Keratinocyte (primary cell): ENCODE measurements around the gene PDE1A. TPM values are rescaled to one million over a fixed set of nuclear protein-coding genes. Genes with fewer than 3 reads are reported as not detected.

ENCODE experiments used
- DNase-seq: peaks from one replicate; pipeline ENCODE4 v3.0.0-alpha.2; 2011; ENCODE audit warnings: low read depth, missing footprints, low spot score
- FAIRE-seq: peaks from 2 replicates; lab custom pipeline; 2011; peaks lifted over from hg19 to GRCh38; lab: Jason Lieb, UNC
- H2AFZ ChIP-seq: 2 replicates; pipeline ENCODE4 v1.6.0; 2012; ENCODE audit warnings: low read length, control low read depth, inconsistent platforms; ENCODE audit not compliant: control insufficient read depth
- H3K27ac ChIP-seq: 2 replicates; pipeline ENCODE4 v1.5.1; 2011; ENCODE audit warnings: low read length; ENCODE audit not compliant: control insufficient read depth, insufficient read depth
- H3K27me3 ChIP-seq: 3 replicates; pipeline ENCODE4 v1.6.0; 2011; ENCODE audit warnings: low read length; ENCODE audit not compliant: control insufficient read depth, insufficient read depth; ENCODE audit errors: extremely low read depth
- H3K36me3 ChIP-seq, 2 experiments: 2 replicates in 1 of 2; 3 replicates in 1 of 2; pipeline ENCODE4 v1.5.1; 2011; ENCODE audit warnings: low read length in 2 of 2, mild to moderate bottlenecking in 1 of 2; ENCODE audit not compliant: control insufficient read depth in 2 of 2, insufficient read depth in 2 of 2; ENCODE audit errors: extremely low read depth in 1 of 2
- H3K4me1 ChIP-seq: 3 replicates; pipeline ENCODE4 v1.5.1; 2011; ENCODE audit warnings: low read length; ENCODE audit not compliant: control insufficient read depth, insufficient read depth; ENCODE audit errors: extremely low read depth
- H3K4me2 ChIP-seq: 3 replicates; pipeline ENCODE4 v1.6.0; 2011; ENCODE audit warnings: low read depth, low read length; ENCODE audit not compliant: control insufficient read depth, insufficient read depth; ENCODE audit errors: extremely low read depth
- H3K4me3 ChIP-seq, 3 experiments: fragments of 200-600 bp in 1 of 3; sonication (generic) in 1 of 3; 2 replicates in 2 of 3; 3 replicates in 1 of 3; pipeline ENCODE4 v1.5.1; 2011 to 2016; ENCODE audit warnings: low read length in 3 of 3, mild to moderate bottlenecking in 3 of 3, control low read depth in 2 of 3, inconsistent platforms in 1 of 3, low read depth in 1 of 3, mixed read lengths in 1 of 3, mixed run types in 1 of 3, moderate library complexity in 1 of 3; ENCODE audit not compliant: control insufficient read depth in 2 of 3, insufficient read depth in 2 of 3; ENCODE audit errors: extremely low read depth in 1 of 3
- H3K79me2 ChIP-seq: 2 replicates; pipeline ENCODE4 v1.6.0; 2012; ENCODE audit warnings: low read length; ENCODE audit not compliant: control insufficient read depth, insufficient read depth
- H3K9ac ChIP-seq: 3 replicates; pipeline ENCODE4 v1.6.0; 2011; ENCODE audit warnings: low read length; ENCODE audit not compliant: control insufficient read depth, insufficient read depth; ENCODE audit errors: extremely low read depth
- H3K9me1 ChIP-seq: 3 replicates; pipeline ENCODE4 v1.6.0; 2011; ENCODE audit warnings: low read length; ENCODE audit not compliant: control insufficient read depth, insufficient read depth; ENCODE audit errors: extremely low read depth
- H3K9me3 ChIP-seq: 2 replicates; pipeline ENCODE4 v1.5.1; 2012; ENCODE audit warnings: low read depth, low read length; ENCODE audit not compliant: control insufficient read depth
- H4K20me1 ChIP-seq: 3 replicates; pipeline ENCODE4 v1.6.0; 2011; ENCODE audit warnings: low read length; ENCODE audit not compliant: control insufficient read depth, insufficient read depth; ENCODE audit errors: extremely low read depth
- CTCF ChIP-seq, 3 experiments: IDR thresholded peaks in 1 of 3; conservative IDR thresholded peaks in 1 of 3; optimal IDR thresholded peaks in 1 of 3; 2 replicates in 2 of 3; 3 replicates in 1 of 3; pipeline versions ENCODE3 to v1.5.1; 2011; ENCODE audit warnings: low read length in 3 of 3, mild to moderate bottlenecking in 3 of 3, moderate library complexity in 2 of 3, control low read depth in 1 of 3, inconsistent platforms in 1 of 3; ENCODE audit not compliant: insufficient read depth in 2 of 3; ENCODE audit errors: extremely low read depth in 1 of 3
- EZH2 ChIP-seq: IDR thresholded peaks from one replicate; pipeline ENCODE4 v1.6.1; 2012; ENCODE audit warnings: inconsistent platforms, mild to moderate bottlenecking, low read length, moderate library complexity
- dilution Hi-C: fragments of 300-500 bp; cut with MboI; formaldehyde crosslinking; loops from one replicate; pipeline ENCODE4 v1.7.0; 2020; ENCODE audit warnings: low sequenced_read_pairs; ENCODE audit not compliant: extremely low pct_ligation_motif_present
- polyA plus RNA-seq, 5 experiments: library from polyadenylated mRNA; depleted of rRNA in 3 of 5; stranded (reverse) in 3 of 5; stranded (forward) in 1 of 5; unstranded in 1 of 5; fragments of >200 nt; gene quantifications; 1 replicate in 1 of 5; 2 replicates in 3 of 5; 3 replicates in 1 of 5; pipeline versions ENCODE4 v1.2.1 to v1.2.3, GENCODE V29; 2011 to 2012; ENCODE audit warnings: missing spikeins in 2 of 5, low read depth in 1 of 5, low replicate concordance in 1 of 5

Gene PDE1A
- polyA plus RNA-seq, 1 donor (not counting 4 experiments of a cell fraction or from before 2014, with no cell fraction given) = 0.10 TPM

GRCh38 chr2:182220335-182220734, 206.5 kb downstream of the PDE1A start:
- H2AFZ ChIP-seq = no peak overlapping the region
- H4K20me1 ChIP-seq = no peaks in the 10 kb centered on the region
- H3K27ac ChIP-seq = no peak overlapping the region
- no peaks in the 10 kb centered on the region for H3K79me2 ChIP-seq
- TF ChIP-seq EZH2 (no peak), CTCF (optimal IDR thresholded peaks at IDR 0.05 in 1 of 3, IDR thresholded peaks at IDR 0.05 in 1 of 3, conservative IDR thresholded peaks at IDR 0.05 in 1 of 3; ENCODE audit: extremely low read depth in 1 of 3, insufficient read depth in 2 of 3, low read length in 3 of 3) (no peak)
- DNase-seq = no peak
- no peaks in the 10 kb centered on the region for H3K27me3 ChIP-seq
- dilution Hi-C loops = no loop called here
- H3K9me1 ChIP-seq = no peaks in the 10 kb centered on the region
- no peak overlapping the region for H3K9ac ChIP-seq
- no peak overlapping the region for H3K4me2 ChIP-seq
- no peaks in the 10 kb centered on the region for H3K4me1 ChIP-seq
- FAIRE-seq = no peak
- H3K9me3 ChIP-seq = no peaks in the 10 kb centered on the region
- H3K36me3 ChIP-seq = no peaks in the 10 kb centered on the region
- no peak overlapping the region for H3K4me3 ChIP-seq

GRCh38 chr2:182210669-182211068, 216.2 kb downstream of the PDE1A start:
- H3K36me3 ChIP-seq = no peaks in the 10 kb centered on the region
- dilution Hi-C loops = no loop called here
- no peak overlapping the region for H3K4me3 ChIP-seq
- no peak for TF ChIP-seq CTCF (optimal IDR thresholded peaks at IDR 0.05 in 1 of 3, IDR thresholded peaks at IDR 0.05 in 1 of 3, conservative IDR thresholded peaks at IDR 0.05 in 1 of 3; ENCODE audit: extremely low read depth in 1 of 3, insufficient read depth in 2 of 3, low read length in 3 of 3)
- H3K79me2 ChIP-seq = no peaks in the 10 kb centered on the region
- no peaks in the 10 kb centered on the region for H4K20me1 ChIP-seq
- no peak overlapping the region for H3K27ac ChIP-seq
- H3K4me2 ChIP-seq = no peak overlapping the region
- no peaks in the 10 kb centered on the region for H3K4me1 ChIP-seq
- H3K9me1 ChIP-seq = no peaks in the 10 kb centered on the region
- H2AFZ ChIP-seq = no peak overlapping the region
- H3K27me3 ChIP-seq = no peaks in the 10 kb centered on the region
- H3K9me3 ChIP-seq = no peaks in the 10 kb centered on the region
- FAIRE-seq (no peak), DNase-seq (no peak)
- no peak overlapping the region for H3K9ac ChIP-seq
